ENCODE results near the gene ABI3BP.
A peak's percentile ranks its signal among the peaks of the same experiment; 100 is the strongest.

ABI3BP gene

GRCh38 chr3:100968932-100969906 is 24.0 kb downstream of the ABI3BP start:
- DNase-seq (ENCODE audit: low read depth in 2 of 2) = peak; percentile 51 to 78
- TF ChIP-seq CTCF (IDR thresholded peaks at IDR 0.05; ENCODE audit: low read depth, low read length) = no peak
- no peak overlapping the region for H3K4me3 ChIP-seq (replicated peaks in 1 of 2; ENCODE audit: low read depth in 2 of 2, low read length in 2 of 2)

GRCh38 chr3:100966807-100967206 is 26.4 kb downstream of the ABI3BP start:
- no peak for DNase-seq (ENCODE audit: low read depth in 2 of 2)
- H3K4me3 ChIP-seq (replicated peaks in 1 of 2; ENCODE audit: low read depth in 2 of 2, low read length in 2 of 2) = no peak overlapping the region
- no peak for TF ChIP-seq CTCF (IDR thresholded peaks at IDR 0.05; ENCODE audit: low read depth, low read length)

- DNase-seq (ENCODE audit: low read depth in 2 of 2) = no peak
- no peak overlapping the region for H3K4me3 ChIP-seq (replicated peaks in 1 of 2; ENCODE audit: low read depth in 2 of 2, low read length in 2 of 2)
- no peak for TF ChIP-seq CTCF (IDR thresholded peaks at IDR 0.05; ENCODE audit: low read depth, low read length)
Measured at GRCh38 chr3:100966049-100966491, 27.2 kb downstream of the ABI3BP start.

- TF ChIP-seq CTCF (IDR thresholded peaks at IDR 0.05; ENCODE audit: low read depth, low read length) = no peak
- peak in 1 of 2 donors; percentile 61 for DNase-seq (ENCODE audit: low read depth in 2 of 2)
- H3K4me3 ChIP-seq (replicated peaks in 1 of 2; ENCODE audit: low read depth in 2 of 2, low read length in 2 of 2) = no peak overlapping the region
Measured at GRCh38 chr3:100963041-100963440, 30.2 kb downstream of the ABI3BP start.

- peak; percentile 40 to 83 for DNase-seq (ENCODE audit: low read depth in 2 of 2)
- no peak overlapping the region for H3K4me3 ChIP-seq (replicated peaks in 1 of 2; ENCODE audit: low read depth in 2 of 2, low read length in 2 of 2)
- no peak for TF ChIP-seq CTCF (IDR thresholded peaks at IDR 0.05; ENCODE audit: low read depth, low read length)
Measured at GRCh38 chr3:100957261-100957986, 35.8 kb downstream of the ABI3BP start.

GRCh38 chr3:100956276-100956675 is 36.9 kb downstream of the ABI3BP start:
- no peak overlapping the region for H3K4me3 ChIP-seq (replicated peaks in 1 of 2; ENCODE audit: low read depth in 2 of 2, low read length in 2 of 2)
- no peak for DNase-seq (ENCODE audit: low read depth in 2 of 2)
- no peak for TF ChIP-seq CTCF (IDR thresholded peaks at IDR 0.05; ENCODE audit: low read depth, low read length)

Measured in cardiac fibroblast (primary cell).